HepG2 (cell line): ENCODE data around the gene ACTN1. TPM values are rescaled to one million over a fixed set of nuclear protein-coding genes. Genes with fewer than 3 reads are reported as not detected.

Experiments used
- CEBPB ChIP-seq: IDR thresholded peaks from 2 replicates; pipeline ENCODE4 v1.6.1; 2011; ENCODE audit warnings: low read depth, low read length, improper control_type of control experiment, borderline replicate concordance
- FOSL2 ChIP-seq: sonication (generic); formaldehyde crosslinking; IDR thresholded peaks from 2 replicates; pipeline ENCODE4 v1.4.0; 2020; ENCODE audit warnings: missing genetic modification reagents
- GATAD2A ChIP-seq: IDR thresholded peaks from 2 replicates; pipeline ENCODE4 v1.6.1; 2016
- HDAC1 ChIP-seq: sonication (generic); formaldehyde crosslinking; IDR thresholded peaks from 2 replicates; pipeline ENCODE4 v1.5.1; 2020; ENCODE audit warnings: mild to moderate bottlenecking, missing genetic modification reagents
- HES4 ChIP-seq: sonication (generic); formaldehyde crosslinking; IDR thresholded peaks from 2 replicates; pipeline ENCODE4 v1.9.0; 2021; ENCODE audit warnings: mild to moderate bottlenecking, missing genetic modification reagents, borderline replicate concordance
- TARDBP ChIP-seq: sonication (generic); formaldehyde crosslinking; IDR thresholded peaks from 2 replicates; pipeline ENCODE4 v1.8.0; 2022; ENCODE audit warnings: mild to moderate bottlenecking, missing genetic modification reagents
- THYN1 ChIP-seq: sonication (generic); formaldehyde crosslinking; IDR thresholded peaks from 2 replicates; pipeline ENCODE4 v1.8.1; 2023; ENCODE audit warnings: low read depth, mild to moderate bottlenecking, moderate library complexity, missing genetic modification reagents, borderline replicate concordance
- ZBTB7B ChIP-seq: sonication (generic); formaldehyde crosslinking; IDR thresholded peaks from 2 replicates; pipeline ENCODE4 v1.4.0; 2020; ENCODE audit warnings: missing genetic modification reagents
- ZFP37 ChIP-seq: sonication (generic); formaldehyde crosslinking; IDR thresholded peaks from 2 replicates; pipeline ENCODE4 v1.4.0; 2020; ENCODE audit warnings: missing genetic modification reagents, borderline replicate concordance
- ZNF121 ChIP-seq: sonication (generic); formaldehyde crosslinking; IDR thresholded peaks from 2 replicates; pipeline ENCODE4 v1.5.0; 2020; ENCODE audit warnings: mild to moderate bottlenecking, missing genetic modification reagents
- ZNF17 ChIP-seq: sonication (generic); formaldehyde crosslinking; IDR thresholded peaks from 2 replicates; pipeline ENCODE4 v1.5.0; 2020; ENCODE audit warnings: mild to moderate bottlenecking, missing genetic modification reagents
- ZNF430 ChIP-seq: sonication (generic); formaldehyde crosslinking; IDR thresholded peaks from 2 replicates; pipeline ENCODE4 v1.9.0; 2021; ENCODE audit warnings: mild to moderate bottlenecking, missing genetic modification reagents
- ZNF713 ChIP-seq: sonication (generic); formaldehyde crosslinking; IDR thresholded peaks from 2 replicates; pipeline ENCODE4 v1.4.0; 2020; ENCODE audit warnings: mild to moderate bottlenecking, missing genetic modification reagents
- polyA plus RNA-seq, 8 experiments: library from polyadenylated mRNA; depleted of rRNA in 3 of 8; stranded (reverse) in 7 of 8; unstranded in 1 of 8; fragments of >200 nt; fragmentation: Illumina TruSeq in 4 of 8; extraction: Trizol in 4 of 8; gene quantifications; 2 replicates each; pipeline versions ENCODE4 v1.2.1 to v1.2.3, GENCODE V29; 2011 to 2016; ENCODE audit warnings: low read depth in 4 of 8, missing spikeins in 1 of 8, mixed read lengths in 1 of 8; ENCODE audit not compliant: insufficient read depth in 1 of 8
- total RNA-seq, 5 experiments: library from RNA; depleted of rRNA; stranded (reverse); fragments of >200 nt; fragmentation: Illumina TruSeq; extraction: Trizol; gene quantifications; 2 replicates each; pipeline ENCODE4 v1.2.3, GENCODE V29; 2016; ENCODE audit warnings: low read depth in 1 of 5
- TF ChIP-seq, protein P1 (sequence below): sonication (generic); formaldehyde crosslinking; IDR thresholded peaks from 2 replicates; pipeline ENCODE4 v1.5.1; 2020; ENCODE audit warnings: missing genetic modification reagents, mild to moderate bottlenecking, borderline replicate concordance
- TF ChIP-seq, protein P2 (sequence below): sonication (generic); formaldehyde crosslinking; IDR thresholded peaks from 2 replicates; pipeline ENCODE4 v1.4.0; 2020; ENCODE audit warnings: mild to moderate bottlenecking, missing genetic modification reagents
- TF ChIP-seq, protein P3 (sequence below): sonication (generic); formaldehyde crosslinking; IDR thresholded peaks from 2 replicates; pipeline ENCODE4 v1.5.1; 2020; ENCODE audit warnings: missing genetic modification reagents, mild to moderate bottlenecking, borderline replicate concordance
- TF ChIP-seq, protein P4 (sequence below): sonication (generic); formaldehyde crosslinking; conservative IDR thresholded peaks from 2 replicates; pipeline ENCODE4 v1.4.0; 2020; ENCODE audit warnings: mild to moderate bottlenecking, missing genetic modification reagents, moderate library complexity

Gene ACTN1
- total and polyA plus RNA-seq, 2 of the 13 experiments (the other 11 are each of a cell fraction or from before 2014, with no cell fraction given), result 58.6 to 162 TPM

DNA sequence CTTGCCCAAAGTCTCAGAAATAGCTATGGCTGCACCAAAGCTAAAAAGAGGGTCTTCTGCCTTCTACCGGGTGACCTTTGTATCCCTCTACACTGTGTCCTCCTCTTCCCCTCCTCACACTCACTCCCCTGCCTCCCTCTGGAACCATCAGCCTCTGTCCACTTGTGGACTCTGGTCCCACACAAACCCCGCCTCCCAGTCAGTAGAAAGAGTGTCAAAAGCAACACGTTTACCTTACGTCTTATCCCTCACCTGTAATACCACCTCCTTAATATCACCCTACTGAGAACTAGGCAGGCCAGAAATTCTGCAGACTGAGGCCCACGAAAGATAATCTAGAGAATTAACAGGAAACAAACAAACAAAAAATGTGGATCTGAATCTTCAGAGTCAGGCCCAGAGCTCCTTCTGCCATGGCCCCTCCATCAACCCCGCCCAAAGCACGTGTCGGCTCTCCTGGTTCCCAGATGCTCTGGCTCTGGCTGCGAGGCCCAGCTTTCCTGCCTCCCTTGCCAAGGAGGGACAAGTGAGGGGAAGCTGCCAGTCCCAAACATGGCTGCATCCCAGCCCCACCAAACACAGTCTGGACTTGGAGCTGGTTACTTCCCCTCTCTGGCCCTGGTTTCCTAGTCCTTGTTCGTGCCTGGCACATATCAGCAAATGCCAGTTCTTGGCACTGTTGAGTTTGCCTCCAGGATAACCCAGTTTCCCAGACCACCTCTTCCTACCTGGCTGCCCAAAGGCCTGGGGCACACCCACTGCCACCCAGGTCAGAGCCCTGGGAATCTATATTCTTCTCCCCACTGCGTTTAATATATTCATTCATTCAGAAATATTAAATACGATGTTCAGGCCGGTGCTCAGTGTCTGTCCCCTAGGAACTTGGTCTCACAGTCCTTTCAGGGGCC is 2.7 kb downstream of the ACTN1 start (continued):
- TF ChIP-seq ZNF430 (CRISPR knock-in tag) (peak; percentile 72; the same call in 1 of the 2 replicates), ZNF121 (CRISPR knock-in tag) (peak; percentile 11; the same call in 1 of the 2 replicates), HES4 (peak; percentile 27; the same call in 1 of the 2 replicates), ZNF17 (0 out of 2 replicates have a peak, but pooled peaks have one; percentile 46), TARDBP (peak; percentile 72; the same call in 1 of the 2 replicates), ZFP37 (peak; percentile 87), ZNF713 (CRISPR knock-in tag) (0 out of 2 replicates have a peak, but pooled peaks have one; percentile 11), CEBPB (no peak), GATAD2A (peak; percentile 77), ZBTB7B (0 out of 2 replicates have a peak, but pooled peaks have one; percentile 39), THYN1 (no peak), HDAC1 (peak; percentile 71), FOSL2 (CRISPR knock-in tag) (peak; percentile 22; the same call in 1 of the 2 replicates)
- TF ChIP-seq, protein P1, sequence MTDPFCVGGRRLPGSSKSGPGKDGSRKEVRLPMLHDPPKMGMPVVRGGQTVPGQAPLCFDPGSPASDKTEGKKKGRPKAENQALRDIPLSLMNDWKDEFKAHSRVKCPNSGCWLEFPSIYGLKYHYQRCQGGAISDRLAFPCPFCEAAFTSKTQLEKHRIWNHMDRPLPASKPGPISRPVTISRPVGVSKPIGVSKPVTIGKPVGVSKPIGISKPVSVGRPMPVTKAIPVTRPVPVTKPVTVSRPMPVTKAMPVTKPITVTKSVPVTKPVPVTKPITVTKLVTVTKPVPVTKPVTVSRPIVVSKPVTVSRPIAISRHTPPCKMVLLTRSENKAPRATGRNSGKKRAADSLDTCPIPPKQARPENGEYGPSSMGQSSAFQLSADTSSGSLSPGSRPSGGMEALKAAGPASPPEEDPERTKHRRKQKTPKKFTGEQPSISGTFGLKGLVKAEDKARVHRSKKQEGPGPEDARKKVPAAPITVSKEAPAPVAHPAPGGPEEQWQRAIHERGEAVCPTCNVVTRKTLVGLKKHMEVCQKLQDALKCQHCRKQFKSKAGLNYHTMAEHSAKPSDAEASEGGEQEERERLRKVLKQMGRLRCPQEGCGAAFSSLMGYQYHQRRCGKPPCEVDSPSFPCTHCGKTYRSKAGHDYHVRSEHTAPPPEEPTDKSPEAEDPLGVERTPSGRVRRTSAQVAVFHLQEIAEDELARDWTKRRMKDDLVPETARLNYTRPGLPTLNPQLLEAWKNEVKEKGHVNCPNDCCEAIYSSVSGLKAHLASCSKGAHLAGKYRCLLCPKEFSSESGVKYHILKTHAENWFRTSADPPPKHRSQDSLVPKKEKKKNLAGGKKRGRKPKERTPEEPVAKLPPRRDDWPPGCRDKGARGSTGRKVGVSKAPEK (CRISPR knock-in tag), result peak; percentile 29; the same call in 1 of the 2 replicates
- TF ChIP-seq, protein P2, sequence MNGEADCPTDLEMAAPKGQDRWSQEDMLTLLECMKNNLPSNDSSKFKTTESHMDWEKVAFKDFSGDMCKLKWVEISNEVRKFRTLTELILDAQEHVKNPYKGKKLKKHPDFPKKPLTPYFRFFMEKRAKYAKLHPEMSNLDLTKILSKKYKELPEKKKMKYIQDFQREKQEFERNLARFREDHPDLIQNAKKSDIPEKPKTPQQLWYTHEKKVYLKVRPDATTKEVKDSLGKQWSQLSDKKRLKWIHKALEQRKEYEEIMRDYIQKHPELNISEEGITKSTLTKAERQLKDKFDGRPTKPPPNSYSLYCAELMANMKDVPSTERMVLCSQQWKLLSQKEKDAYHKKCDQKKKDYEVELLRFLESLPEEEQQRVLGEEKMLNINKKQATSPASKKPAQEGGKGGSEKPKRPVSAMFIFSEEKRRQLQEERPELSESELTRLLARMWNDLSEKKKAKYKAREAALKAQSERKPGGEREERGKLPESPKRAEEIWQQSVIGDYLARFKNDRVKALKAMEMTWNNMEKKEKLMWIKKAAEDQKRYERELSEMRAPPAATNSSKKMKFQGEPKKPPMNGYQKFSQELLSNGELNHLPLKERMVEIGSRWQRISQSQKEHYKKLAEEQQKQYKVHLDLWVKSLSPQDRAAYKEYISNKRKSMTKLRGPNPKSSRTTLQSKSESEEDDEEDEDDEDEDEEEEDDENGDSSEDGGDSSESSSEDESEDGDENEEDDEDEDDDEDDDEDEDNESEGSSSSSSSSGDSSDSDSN (CRISPR knock-in tag), result peak; percentile 20; the same call in 1 of the 2 replicates
- TF ChIP-seq, protein P3, sequence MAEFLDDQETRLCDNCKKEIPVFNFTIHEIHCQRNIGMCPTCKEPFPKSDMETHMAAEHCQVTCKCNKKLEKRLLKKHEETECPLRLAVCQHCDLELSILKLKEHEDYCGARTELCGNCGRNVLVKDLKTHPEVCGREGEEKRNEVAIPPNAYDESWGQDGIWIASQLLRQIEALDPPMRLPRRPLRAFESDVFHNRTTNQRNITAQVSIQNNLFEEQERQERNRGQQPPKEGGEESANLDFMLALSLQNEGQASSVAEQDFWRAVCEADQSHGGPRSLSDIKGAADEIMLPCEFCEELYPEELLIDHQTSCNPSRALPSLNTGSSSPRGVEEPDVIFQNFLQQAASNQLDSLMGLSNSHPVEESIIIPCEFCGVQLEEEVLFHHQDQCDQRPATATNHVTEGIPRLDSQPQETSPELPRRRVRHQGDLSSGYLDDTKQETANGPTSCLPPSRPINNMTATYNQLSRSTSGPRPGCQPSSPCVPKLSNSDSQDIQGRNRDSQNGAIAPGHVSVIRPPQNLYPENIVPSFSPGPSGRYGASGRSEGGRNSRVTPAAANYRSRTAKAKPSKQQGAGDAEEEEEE, result 0 out of 2 replicates have a peak, but pooled peaks have one; percentile 26
- TF ChIP-seq, protein P4, sequence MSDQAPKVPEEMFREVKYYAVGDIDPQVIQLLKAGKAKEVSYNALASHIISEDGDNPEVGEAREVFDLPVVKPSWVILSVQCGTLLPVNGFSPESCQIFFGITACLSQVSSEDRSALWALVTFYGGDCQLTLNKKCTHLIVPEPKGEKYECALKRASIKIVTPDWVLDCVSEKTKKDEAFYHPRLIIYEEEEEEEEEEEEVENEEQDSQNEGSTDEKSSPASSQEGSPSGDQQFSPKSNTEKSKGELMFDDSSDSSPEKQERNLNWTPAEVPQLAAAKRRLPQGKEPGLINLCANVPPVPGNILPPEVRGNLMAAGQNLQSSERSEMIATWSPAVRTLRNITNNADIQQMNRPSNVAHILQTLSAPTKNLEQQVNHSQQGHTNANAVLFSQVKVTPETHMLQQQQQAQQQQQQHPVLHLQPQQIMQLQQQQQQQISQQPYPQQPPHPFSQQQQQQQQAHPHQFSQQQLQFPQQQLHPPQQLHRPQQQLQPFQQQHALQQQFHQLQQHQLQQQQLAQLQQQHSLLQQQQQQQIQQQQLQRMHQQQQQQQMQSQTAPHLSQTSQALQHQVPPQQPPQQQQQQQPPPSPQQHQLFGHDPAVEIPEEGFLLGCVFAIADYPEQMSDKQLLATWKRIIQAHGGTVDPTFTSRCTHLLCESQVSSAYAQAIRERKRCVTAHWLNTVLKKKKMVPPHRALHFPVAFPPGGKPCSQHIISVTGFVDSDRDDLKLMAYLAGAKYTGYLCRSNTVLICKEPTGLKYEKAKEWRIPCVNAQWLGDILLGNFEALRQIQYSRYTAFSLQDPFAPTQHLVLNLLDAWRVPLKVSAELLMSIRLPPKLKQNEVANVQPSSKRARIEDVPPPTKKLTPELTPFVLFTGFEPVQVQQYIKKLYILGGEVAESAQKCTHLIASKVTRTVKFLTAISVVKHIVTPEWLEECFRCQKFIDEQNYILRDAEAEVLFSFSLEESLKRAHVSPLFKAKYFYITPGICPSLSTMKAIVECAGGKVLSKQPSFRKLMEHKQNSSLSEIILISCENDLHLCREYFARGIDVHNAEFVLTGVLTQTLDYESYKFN (CRISPR knock-in tag), result peak; percentile 83
